ENCODE results near the gene RNF41. TPM values are rescaled to one million over a fixed set of nuclear protein-coding genes. Genes with fewer than 3 reads are reported as not detected.

The RNF41 gene
- total RNA-seq, 6 experiments from 2014 or later = 10.6 to 23.0 (median 12.3) TPM

- peak; percentile 90 to 93 (median 91) for DNase-seq
- Histone ChIP-seq H3K27ac (peak within 1 kb of the TSS; percentile 78 to 93 (median 82)), H3K36me3 (peaks cover 0 to 18% (median 2%) of the 10 kb centered on the region in 4 donors), H3K4me1 (peaks cover 0 to 13% (median 6%) of the 10 kb centered on the region in 4 donors), H3K4me3 (peak within 1 kb of the TSS; percentile 57 to 80 (median 80)), H3K27me3 (no peaks in the 10 kb centered on the region), H3K9me3 (no peaks in the 10 kb centered on the region)
- peak; percentile 84 to 93 (median 90) for ATAC-seq
- WGBS (ENCODE audit: insufficient coverage, low coverage, low lambda C conversion rate, missing lambda C conversion rate) = 2% methylated on average over 8 of the region's 93 CpGs
- intact Hi-C loops (cut with DNase I) = loop anchor here (5.0 kb wide), 2 partner anchors 57 to 62 kb away; partner anchors contain the start of gene ESYT1 (in 1 of the 2)
- TF ChIP-seq POLR2A (IDR thresholded peaks at IDR 0.05) (peak; percentile 12), CTCF (IDR thresholded peaks at IDR 0.05) (peak; percentile 62 to 88 (median 72))
Observed at GRCh38 chr12:56189099-56189917, 32.4 kb downstream of the RNF41 start, which contains the start of gene SMARCC2. SMARCC2 (minus strand) TSS chr12:56189483; CDS start chr12:56189461, 22 bp downstream.

- Histone ChIP-seq H3K4me1 (peaks cover 0 to 13% (median 6%) of the 10 kb centered on the region in 4 donors), H3K27me3 (no peaks in the 10 kb centered on the region), H3K27ac (peak overlapping the region; percentile 29 to 63 (median 58)), H3K9me3 (no peaks in the 10 kb centered on the region), H3K36me3 (peaks cover 0 to 24% (median 6%) of the 10 kb centered on the region in 4 donors), H3K4me3 (peak overlapping the region; percentile 57 to 80 (median 80))
- no peak for TF ChIP-seq CTCF (IDR thresholded peaks at IDR 0.05)
- no peak for TF ChIP-seq POLR2A (IDR thresholded peaks at IDR 0.05)
- 0% methylated on average over 11 of the region's 17 CpGs for WGBS (ENCODE audit: insufficient coverage, low coverage, low lambda C conversion rate, missing lambda C conversion rate)
- intact Hi-C loops (cut with DNase I) = loop anchor here (5.0 kb wide), 2 partner anchors 56 to 61 kb away; partner anchors contain the start of gene ESYT1 (in 1 of the 2)
- ATAC-seq (peak in 2 of 4 donors; percentile 2 to 5), DNase-seq (peak in 1 of 3 donors; percentile 68)
Observed at GRCh38 chr12:56188778-56189098, 33.0 kb downstream of the RNF41 start.

- Histone ChIP-seq H3K4me3 (peak overlapping the region; percentile 57 to 80 (median 80)), H3K27ac (peak overlapping the region; percentile 29 to 63 (median 58)), H3K27me3 (no peaks in the 10 kb centered on the region), H3K36me3 (peaks cover 0 to 29% (median 8%) of the 10 kb centered on the region in 4 donors), H3K4me1 (peaks cover 0 to 13% (median 6%) of the 10 kb centered on the region in 4 donors), H3K9me3 (no peaks in the 10 kb centered on the region)
- TF ChIP-seq POLR2A (IDR thresholded peaks at IDR 0.05) (no peak), CTCF (IDR thresholded peaks at IDR 0.05) (no peak)
- no peak for DNase-seq
- ATAC-seq = no peak
- intact Hi-C loops (cut with DNase I) = loop anchor here (5.0 kb wide), 2 partner anchors 56 to 61 kb away; partner anchors contain the start of gene ESYT1 (in 1 of the 2)
- 21% methylated on average over 9 of the region's 10 CpGs for WGBS (ENCODE audit: insufficient coverage, low coverage, low lambda C conversion rate, missing lambda C conversion rate)
Observed at GRCh38 chr12:56188131-56188777, 33.5 kb downstream of the RNF41 start.

GRCh38 chr12:56186957-56187356 is 34.8 kb downstream of the RNF41 start:
- no peak for DNase-seq
- H3K27me3 ChIP-seq = no peaks in the 10 kb centered on the region
- ATAC-seq = no peak
- H3K27ac ChIP-seq = no peak overlapping the region
- H3K4me1 ChIP-seq = peaks cover 0 to 13% (median 6%) of the 10 kb centered on the region in 4 donors
- TF ChIP-seq POLR2A (IDR thresholded peaks at IDR 0.05) (no peak), CTCF (IDR thresholded peaks at IDR 0.05) (no peak)
- intact Hi-C loops (cut with DNase I) = loop anchor here (5.0 kb wide), 2 partner anchors 55 to 60 kb away; partner anchors contain the start of gene ESYT1 (in 1 of the 2)
- H3K4me3 ChIP-seq = no peak overlapping the region
- WGBS (ENCODE audit: insufficient coverage, low coverage, low lambda C conversion rate, missing lambda C conversion rate) = 62% methylated on average over 2 of the region's 2 CpGs
- H3K9me3 ChIP-seq = no peaks in the 10 kb centered on the region
- H3K36me3 ChIP-seq = peaks cover 0 to 42% (median 14%) of the 10 kb centered on the region in 4 donors

Measured in right lobe of liver (tissue), 6 donors.